ENCODE measurements around the gene GALNT10.

DNA sequence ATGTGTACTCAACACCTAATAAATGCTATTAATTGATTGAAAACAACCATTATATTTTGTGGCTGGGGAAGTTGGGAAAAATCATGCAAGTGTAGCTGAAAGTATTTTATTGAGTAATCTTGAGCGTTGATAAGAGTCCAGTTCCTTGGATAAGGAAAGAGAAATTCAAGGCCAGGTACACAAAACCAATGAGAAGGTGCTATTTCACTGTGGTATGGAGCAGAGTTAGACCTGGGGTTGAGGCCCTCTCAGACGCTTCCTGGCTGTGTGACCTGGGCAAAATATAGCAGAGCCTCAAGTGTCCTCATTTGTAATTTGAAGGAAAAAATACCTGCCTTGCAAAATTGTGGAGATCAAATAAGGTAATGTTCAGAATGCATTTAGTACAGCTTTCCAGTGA lies 50.1 kb downstream of the GALNT10 start:
- TF ChIP-seq, protein P1, sequence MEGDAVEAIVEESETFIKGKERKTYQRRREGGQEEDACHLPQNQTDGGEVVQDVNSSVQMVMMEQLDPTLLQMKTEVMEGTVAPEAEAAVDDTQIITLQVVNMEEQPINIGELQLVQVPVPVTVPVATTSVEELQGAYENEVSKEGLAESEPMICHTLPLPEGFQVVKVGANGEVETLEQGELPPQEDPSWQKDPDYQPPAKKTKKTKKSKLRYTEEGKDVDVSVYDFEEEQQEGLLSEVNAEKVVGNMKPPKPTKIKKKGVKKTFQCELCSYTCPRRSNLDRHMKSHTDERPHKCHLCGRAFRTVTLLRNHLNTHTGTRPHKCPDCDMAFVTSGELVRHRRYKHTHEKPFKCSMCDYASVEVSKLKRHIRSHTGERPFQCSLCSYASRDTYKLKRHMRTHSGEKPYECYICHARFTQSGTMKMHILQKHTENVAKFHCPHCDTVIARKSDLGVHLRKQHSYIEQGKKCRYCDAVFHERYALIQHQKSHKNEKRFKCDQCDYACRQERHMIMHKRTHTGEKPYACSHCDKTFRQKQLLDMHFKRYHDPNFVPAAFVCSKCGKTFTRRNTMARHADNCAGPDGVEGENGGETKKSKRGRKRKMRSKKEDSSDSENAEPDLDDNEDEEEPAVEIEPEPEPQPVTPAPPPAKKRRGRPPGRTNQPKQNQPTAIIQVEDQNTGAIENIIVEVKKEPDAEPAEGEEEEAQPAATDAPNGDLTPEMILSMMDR (conservative IDR thresholded peaks at IDR 0.05; ENCODE audit: low read depth in 2 of 2), result no peak
- TF ChIP-seq, protein P2, sequence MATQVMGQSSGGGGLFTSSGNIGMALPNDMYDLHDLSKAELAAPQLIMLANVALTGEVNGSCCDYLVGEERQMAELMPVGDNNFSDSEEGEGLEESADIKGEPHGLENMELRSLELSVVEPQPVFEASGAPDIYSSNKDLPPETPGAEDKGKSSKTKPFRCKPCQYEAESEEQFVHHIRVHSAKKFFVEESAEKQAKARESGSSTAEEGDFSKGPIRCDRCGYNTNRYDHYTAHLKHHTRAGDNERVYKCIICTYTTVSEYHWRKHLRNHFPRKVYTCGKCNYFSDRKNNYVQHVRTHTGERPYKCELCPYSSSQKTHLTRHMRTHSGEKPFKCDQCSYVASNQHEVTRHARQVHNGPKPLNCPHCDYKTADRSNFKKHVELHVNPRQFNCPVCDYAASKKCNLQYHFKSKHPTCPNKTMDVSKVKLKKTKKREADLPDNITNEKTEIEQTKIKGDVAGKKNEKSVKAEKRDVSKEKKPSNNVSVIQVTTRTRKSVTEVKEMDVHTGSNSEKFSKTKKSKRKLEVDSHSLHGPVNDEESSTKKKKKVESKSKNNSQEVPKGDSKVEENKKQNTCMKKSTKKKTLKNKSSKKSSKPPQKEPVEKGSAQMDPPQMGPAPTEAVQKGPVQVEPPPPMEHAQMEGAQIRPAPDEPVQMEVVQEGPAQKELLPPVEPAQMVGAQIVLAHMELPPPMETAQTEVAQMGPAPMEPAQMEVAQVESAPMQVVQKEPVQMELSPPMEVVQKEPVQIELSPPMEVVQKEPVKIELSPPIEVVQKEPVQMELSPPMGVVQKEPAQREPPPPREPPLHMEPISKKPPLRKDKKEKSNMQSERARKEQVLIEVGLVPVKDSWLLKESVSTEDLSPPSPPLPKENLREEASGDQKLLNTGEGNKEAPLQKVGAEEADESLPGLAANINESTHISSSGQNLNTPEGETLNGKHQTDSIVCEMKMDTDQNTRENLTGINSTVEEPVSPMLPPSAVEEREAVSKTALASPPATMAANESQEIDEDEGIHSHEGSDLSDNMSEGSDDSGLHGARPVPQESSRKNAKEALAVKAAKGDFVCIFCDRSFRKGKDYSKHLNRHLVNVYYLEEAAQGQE (IDR thresholded peaks at IDR 0.05; ENCODE audit: unreplicated experiment), result no peak
- TF ChIP-seq EZH2 (IDR thresholded peaks at IDR 0.05; ENCODE audit: low read depth, unreplicated experiment) (no peak), POLR2AphosphoS5 (IDR thresholded peaks at IDR 0.05; ENCODE audit: low read depth) (no peak), CREB1 (CRISPR knock-in tag; IDR thresholded peaks at IDR 0.05; ENCODE audit: low read depth) (no peak), EZH2phosphoT487 (IDR thresholded peaks at IDR 0.05; ENCODE audit: unreplicated experiment) (no peak), ZNF114 (CRISPR knock-in tag; IDR thresholded peaks at IDR 0.05) (no peak)
- TF ChIP-seq, protein P3, sequence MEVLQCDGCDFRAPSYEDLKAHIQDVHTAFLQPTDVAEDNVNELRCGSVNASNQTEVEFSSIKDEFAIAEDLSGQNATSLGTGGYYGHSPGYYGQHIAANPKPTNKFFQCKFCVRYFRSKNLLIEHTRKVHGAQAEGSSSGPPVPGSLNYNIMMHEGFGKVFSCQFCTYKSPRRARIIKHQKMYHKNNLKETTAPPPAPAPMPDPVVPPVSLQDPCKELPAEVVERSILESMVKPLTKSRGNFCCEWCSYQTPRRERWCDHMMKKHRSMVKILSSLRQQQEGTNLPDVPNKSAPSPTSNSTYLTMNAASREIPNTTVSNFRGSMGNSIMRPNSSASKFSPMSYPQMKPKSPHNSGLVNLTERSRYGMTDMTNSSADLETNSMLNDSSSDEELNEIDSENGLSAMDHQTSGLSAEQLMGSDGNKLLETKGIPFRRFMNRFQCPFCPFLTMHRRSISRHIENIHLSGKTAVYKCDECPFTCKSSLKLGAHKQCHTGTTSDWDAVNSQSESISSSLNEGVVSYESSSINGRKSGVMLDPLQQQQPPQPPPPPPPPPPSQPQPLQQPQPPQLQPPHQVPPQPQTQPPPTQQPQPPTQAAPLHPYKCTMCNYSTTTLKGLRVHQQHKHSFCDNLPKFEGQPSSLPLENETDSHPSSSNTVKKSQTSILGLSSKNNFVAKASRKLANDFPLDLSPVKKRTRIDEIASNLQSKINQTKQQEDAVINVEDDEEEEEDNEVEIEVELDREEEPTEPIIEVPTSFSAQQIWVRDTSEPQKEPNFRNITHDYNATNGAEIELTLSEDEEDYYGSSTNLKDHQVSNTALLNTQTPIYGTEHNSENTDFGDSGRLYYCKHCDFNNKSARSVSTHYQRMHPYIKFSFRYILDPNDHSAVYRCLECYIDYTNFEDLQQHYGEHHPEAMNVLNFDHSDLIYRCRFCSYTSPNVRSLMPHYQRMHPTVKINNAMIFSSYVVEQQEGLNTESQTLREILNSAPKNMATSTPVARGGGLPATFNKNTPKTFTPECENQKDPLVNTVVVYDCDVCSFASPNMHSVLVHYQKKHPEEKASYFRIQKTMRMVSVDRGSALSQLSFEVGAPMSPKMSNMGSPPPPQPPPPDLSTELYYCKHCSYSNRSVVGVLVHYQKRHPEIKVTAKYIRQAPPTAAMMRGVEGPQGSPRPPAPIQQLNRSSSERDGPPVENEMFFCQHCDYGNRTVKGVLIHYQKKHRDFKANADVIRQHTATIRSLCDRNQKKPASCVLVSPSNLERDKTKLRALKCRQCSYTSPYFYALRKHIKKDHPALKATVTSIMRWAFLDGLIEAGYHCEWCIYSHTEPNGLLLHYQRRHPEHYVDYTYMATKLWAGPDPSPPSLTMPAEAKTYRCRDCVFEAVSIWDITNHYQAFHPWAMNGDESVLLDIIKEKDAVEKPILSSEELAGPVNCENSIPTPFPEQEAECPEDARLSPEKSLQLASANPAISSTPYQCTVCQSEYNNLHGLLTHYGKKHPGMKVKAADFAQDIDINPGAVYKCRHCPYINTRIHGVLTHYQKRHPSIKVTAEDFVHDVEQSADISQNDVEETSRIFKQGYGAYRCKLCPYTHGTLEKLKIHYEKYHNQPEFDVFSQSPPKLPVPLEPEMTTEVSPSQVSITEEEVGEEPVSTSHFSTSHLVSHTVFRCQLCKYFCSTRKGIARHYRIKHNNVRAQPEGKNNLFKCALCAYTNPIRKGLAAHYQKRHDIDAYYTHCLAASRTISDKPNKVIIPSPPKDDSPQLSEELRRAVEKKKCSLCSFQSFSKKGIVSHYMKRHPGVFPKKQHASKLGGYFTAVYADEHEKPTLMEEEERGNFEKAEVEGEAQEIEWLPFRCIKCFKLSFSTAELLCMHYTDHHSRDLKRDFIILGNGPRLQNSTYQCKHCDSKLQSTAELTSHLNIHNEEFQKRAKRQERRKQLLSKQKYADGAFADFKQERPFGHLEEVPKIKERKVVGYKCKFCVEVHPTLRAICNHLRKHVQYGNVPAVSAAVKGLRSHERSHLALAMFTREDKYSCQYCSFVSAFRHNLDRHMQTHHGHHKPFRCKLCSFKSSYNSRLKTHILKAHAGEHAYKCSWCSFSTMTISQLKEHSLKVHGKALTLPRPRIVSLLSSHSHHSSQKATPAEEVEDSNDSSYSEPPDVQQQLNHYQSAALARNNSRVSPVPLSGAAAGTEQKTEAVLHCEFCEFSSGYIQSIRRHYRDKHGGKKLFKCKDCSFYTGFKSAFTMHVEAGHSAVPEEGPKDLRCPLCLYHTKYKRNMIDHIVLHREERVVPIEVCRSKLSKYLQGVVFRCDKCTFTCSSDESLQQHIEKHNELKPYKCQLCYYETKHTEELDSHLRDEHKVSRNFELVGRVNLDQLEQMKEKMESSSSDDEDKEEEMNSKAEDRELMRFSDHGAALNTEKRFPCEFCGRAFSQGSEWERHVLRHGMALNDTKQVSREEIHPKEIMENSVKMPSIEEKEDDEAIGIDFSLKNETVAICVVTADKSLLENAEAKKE (CRISPR knock-in tag; IDR thresholded peaks at IDR 0.05), result no peak

All from GM23338 (cell line).